B cell (primary cell): ENCODE results near the gene SLC2A2. TPM values are rescaled to one million over a fixed set of nuclear protein-coding genes. Genes with fewer than 3 reads are reported as not detected.

Experiments
- ATAC-seq: fragments of 200-7000 bp; cut with Tn5 transposase; one replicate; pipeline ENCODE4 v1.10.0; 2021; ENCODE audit warnings: low read depth, mild to moderate bottlenecking, moderate number of reproducible peaks, moderate library complexity
- CTCF ChIA-PET: fragments of 350-600 bp; sonication (Branson Sonifier 250); formaldehyde crosslinking; loops from one replicate; lab custom pipeline; 2021; ENCODE audit warnings: antibody characterized with exemption, inconsistent platforms; lab: Charles Lee
- POLR2A ChIA-PET: fragments of 350-600 bp; sonication (Branson Sonifier 250); formaldehyde crosslinking; loops from one replicate; lab custom pipeline; 2021; ENCODE audit warnings: antibody characterized with exemption; lab: Charles Lee
- DNase-seq: peaks from one replicate; pipeline ENCODE4 v3.0.0; 2013
- H2AFZ ChIP-seq: 2 replicates; pipeline ENCODE4 v1.6.1; 2012; ENCODE audit warnings: mild to moderate bottlenecking, low read depth, low read length; ENCODE audit not compliant: insufficient read depth, poor library complexity, severe bottlenecking
- H3K27ac ChIP-seq, 2 donors: 1 replicate in 1 of 2; 2 replicates in 1 of 2; pipeline ENCODE4 v1.5.1; 2012 to 2013; ENCODE audit warnings: low read length in 2 of 2, mild to moderate bottlenecking in 2 of 2, moderate library complexity in 1 of 2
- H3K27me3 ChIP-seq, 4 experiments: fragments of 200-600 bp in 1 of 4; sonication (generic) in 1 of 4; replicated peaks in 1 of 4; 1 replicate in 2 of 4; 2 replicates in 2 of 4; pipeline versions ENCODE4 v1.6.1 to v1.7.0; 2013 to 2016; ENCODE audit warnings: low read length in 3 of 4, mild to moderate bottlenecking in 2 of 4, mixed read lengths in 1 of 4, moderate library complexity in 1 of 4; ENCODE audit not compliant: insufficient read depth in 4 of 4, control insufficient read depth in 3 of 4; ENCODE audit errors: control extremely low read depth in 1 of 4
- H3K36me3 ChIP-seq, 2 experiments: replicated peaks in 1 of 2; 1 replicate in 1 of 2; 2 replicates in 1 of 2; pipeline versions ENCODE4 v1.6.1 to v1.7.1; 2013; ENCODE audit warnings: low read length in 1 of 2; ENCODE audit not compliant: insufficient read depth in 2 of 2, control insufficient read depth in 1 of 2; ENCODE audit errors: control extremely low read depth in 1 of 2, extremely low read depth in 1 of 2
- H3K4me1 ChIP-seq, 2 donors: fragments of 200-600 bp in 1 of 2; sonication (generic) in 1 of 2; 1 replicate in 1 of 2; 2 replicates in 1 of 2; pipeline versions ENCODE4 v1.5.1 to v1.6.1; 2013 to 2017; ENCODE audit warnings: low read length in 2 of 2; ENCODE audit not compliant: control insufficient read depth in 2 of 2, insufficient read depth in 2 of 2
- H3K4me2 ChIP-seq: replicated peaks from 2 replicates; pipeline ENCODE3; 2012; ENCODE audit warnings: mild to moderate bottlenecking, low read depth, low read length; ENCODE audit not compliant: poor library complexity, severe bottlenecking
- H3K4me3 ChIP-seq, 5 experiments: fragments of 200-600 bp in 1 of 5; sonication (generic) in 1 of 5; 1 replicate in 3 of 5; 2 replicates in 2 of 5; pipeline versions ENCODE4 v1.5.1 to v1.7.0; 2011 to 2016; ENCODE audit warnings: low read length in 4 of 5, mild to moderate bottlenecking in 4 of 5, low read depth in 2 of 5, control low read depth in 1 of 5, moderate library complexity in 1 of 5; ENCODE audit not compliant: insufficient read depth in 1 of 5; ENCODE audit errors: control extremely low read depth in 1 of 5, extremely low read depth in 1 of 5
- H3K79me2 ChIP-seq: fragments of 200-600 bp; sonication (generic); one replicate; pipeline ENCODE4 v1.6.0; 2016; ENCODE audit warnings: low read length; ENCODE audit not compliant: control insufficient read depth, insufficient read depth
- H3K9ac ChIP-seq: fragments of 200-600 bp; sonication (generic); 2 replicates; pipeline ENCODE4 v1.6.1; 2017; ENCODE audit warnings: mild to moderate bottlenecking, low read length, moderate library complexity
- H3K9me3 ChIP-seq, 3 donors: one replicate each; pipeline versions ENCODE4 v1.6.1 to v1.7.1; 2013; ENCODE audit warnings: low read length in 2 of 3; ENCODE audit not compliant: control insufficient read depth in 2 of 3, insufficient read depth in 1 of 3; ENCODE audit errors: control extremely low read depth in 1 of 3
- H4K20me1 ChIP-seq: 2 replicates; pipeline ENCODE4 v1.6.0; 2012; ENCODE audit warnings: mild to moderate bottlenecking, low read length; ENCODE audit not compliant: insufficient read depth, control insufficient read depth, poor library complexity, severe bottlenecking
- H3K27ac Mint-ChIP-seq: one replicate; pipeline ENCODE4 v1.8.0; 2021; ENCODE audit warnings: mixed read lengths
- H3K27me3 Mint-ChIP-seq: one replicate; pipeline ENCODE4 v1.8.0; 2021; ENCODE audit warnings: mixed read lengths
- H3K4me1 Mint-ChIP-seq: one replicate; pipeline ENCODE4 v1.8.0; 2021; ENCODE audit warnings: mixed read lengths
- H3K4me3 Mint-ChIP-seq: one replicate; pipeline ENCODE4 v1.8.0; 2021; ENCODE audit warnings: mixed read lengths
- H3K9me3 Mint-ChIP-seq: one replicate; pipeline ENCODE4 v1.8.0; 2022; ENCODE audit warnings: mixed read lengths; ENCODE audit not compliant: insufficient read depth
- EZH2 ChIP-seq: IDR thresholded peaks from 2 replicates; pipeline ENCODE4 v1.6.1; 2012; ENCODE audit warnings: borderline replicate concordance, low read depth, mild to moderate bottlenecking, moderate library complexity, low read length; ENCODE audit not compliant: insufficient read depth, poor library complexity, severe bottlenecking
- WGBS: methylation state at CpG from one replicate; pipeline ENCODE4 v1.1.5; 2013; ENCODE audit warnings: missing lambda C conversion rate; ENCODE audit not compliant: insufficient coverage; 5-methylcytosine and 5-hydroxymethylcytosine counted together
- intact Hi-C: fragments of 100-400 bp; cut with micrococcal nuclease; formaldehyde crosslinking; loops from one replicate; pipeline ENCODE4 v1.10.0; 2022
- polyA plus RNA-seq: library from polyadenylated mRNA; depleted of rRNA; stranded (reverse); fragments of >200 nt; gene quantifications from 2 replicates; pipeline ENCODE4 v1.2.3, GENCODE V29; 2012
- total RNA-seq, 2 donors: library from RNA; stranded (reverse); fragments of 120-200 nt in 1 of 2; gene quantifications; 1 replicate in 1 of 2; 2 replicates in 1 of 2; pipeline versions ENCODE4 v1.2.3 to v1.2.4, GENCODE V29; 2013 to 2022
- TF ChIP-seq, protein P1 (sequence below): fragments of 200-600 bp; IDR thresholded peaks from one replicate; pipeline ENCODE4 v1.8.0; 2022; ENCODE audit warnings: antibody characterized with exemption, mild to moderate bottlenecking

The SLC2A2 gene
- total and polyA plus RNA-seq, 2 donors (not counting 1 experiment from before 2014, with no cell fraction given) = not detected

DNA sequence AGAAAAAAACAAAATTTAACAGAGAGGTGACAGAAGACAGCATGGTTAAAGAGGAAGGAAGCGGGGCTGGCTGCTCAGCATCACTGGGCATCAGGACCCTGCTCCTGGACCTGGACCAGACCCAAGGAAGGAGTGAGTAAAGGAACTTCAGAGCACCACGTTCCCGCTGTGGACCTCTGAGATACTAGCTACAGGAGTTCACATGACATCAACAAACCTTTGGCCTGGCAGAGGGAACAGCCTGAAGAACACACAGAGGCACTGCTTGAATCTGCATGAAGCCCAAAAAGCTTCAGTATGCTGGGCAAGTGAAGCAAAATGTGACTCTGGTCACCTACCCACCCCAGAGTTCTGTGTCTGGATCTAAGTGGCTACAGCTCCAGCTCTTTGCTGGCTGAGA lies 38.1 kb downstream of the SLC2A2 start:
- H3K27me3 Mint-ChIP-seq = peaks cover 24% of the 10 kb centered on the region

DNA sequence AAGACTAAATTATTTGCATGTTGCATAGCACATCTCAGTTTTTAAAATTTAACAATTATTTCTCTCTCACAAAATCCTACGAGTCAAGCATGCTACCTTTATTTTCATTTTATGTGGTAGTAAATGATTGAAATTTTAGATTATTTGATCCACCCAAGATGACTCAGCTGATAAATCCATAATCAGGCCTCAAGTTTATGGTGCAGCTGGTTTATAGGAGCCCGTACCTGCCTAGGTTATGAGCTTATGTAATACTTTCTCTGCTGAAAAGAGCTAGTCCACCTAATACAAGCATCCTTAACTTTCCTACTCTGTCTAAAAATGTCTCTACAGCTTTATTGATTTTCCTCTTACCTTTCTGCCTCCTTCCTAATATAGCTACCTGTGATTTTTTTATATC lies 41.2 kb downstream of the SLC2A2 start:
- Histone ChIP-seq H3K27ac (no peak overlapping the region), H3K4me3 (no peak overlapping the region), H3K4me2 (no peak overlapping the region), H3K4me1 (no peaks in the 10 kb centered on the region), H3K79me2 (no peaks in the 10 kb centered on the region), H4K20me1 (no peaks in the 10 kb centered on the region), H2AFZ (no peak overlapping the region), H3K36me3 (no peaks in the 10 kb centered on the region), H3K9me3 (peaks cover 0 to 3% (median 0%) of the 10 kb centered on the region in 3 donors), H3K27me3 (peaks cover 0 to 5% (median 0%) of the 10 kb centered on the region in 4 experiments), H3K9ac (no peak overlapping the region)
- H3K4me1 Mint-ChIP-seq = no peaks in the 10 kb centered on the region
- ChIA-PET POLR2A (no interaction called here), CTCF (no interaction called here)
- intact Hi-C loops = no loop called here
- H3K9me3 Mint-ChIP-seq = no peaks in the 10 kb centered on the region
- no CpG with 5 or more reads among the region's 2 CpGs for WGBS
- DNase-seq (no peak), ATAC-seq (no peak)
- H3K27me3 Mint-ChIP-seq = peaks cover 26% of the 10 kb centered on the region
- H3K27ac Mint-ChIP-seq = no peak overlapping the region
- TF ChIP-seq, protein P1, sequence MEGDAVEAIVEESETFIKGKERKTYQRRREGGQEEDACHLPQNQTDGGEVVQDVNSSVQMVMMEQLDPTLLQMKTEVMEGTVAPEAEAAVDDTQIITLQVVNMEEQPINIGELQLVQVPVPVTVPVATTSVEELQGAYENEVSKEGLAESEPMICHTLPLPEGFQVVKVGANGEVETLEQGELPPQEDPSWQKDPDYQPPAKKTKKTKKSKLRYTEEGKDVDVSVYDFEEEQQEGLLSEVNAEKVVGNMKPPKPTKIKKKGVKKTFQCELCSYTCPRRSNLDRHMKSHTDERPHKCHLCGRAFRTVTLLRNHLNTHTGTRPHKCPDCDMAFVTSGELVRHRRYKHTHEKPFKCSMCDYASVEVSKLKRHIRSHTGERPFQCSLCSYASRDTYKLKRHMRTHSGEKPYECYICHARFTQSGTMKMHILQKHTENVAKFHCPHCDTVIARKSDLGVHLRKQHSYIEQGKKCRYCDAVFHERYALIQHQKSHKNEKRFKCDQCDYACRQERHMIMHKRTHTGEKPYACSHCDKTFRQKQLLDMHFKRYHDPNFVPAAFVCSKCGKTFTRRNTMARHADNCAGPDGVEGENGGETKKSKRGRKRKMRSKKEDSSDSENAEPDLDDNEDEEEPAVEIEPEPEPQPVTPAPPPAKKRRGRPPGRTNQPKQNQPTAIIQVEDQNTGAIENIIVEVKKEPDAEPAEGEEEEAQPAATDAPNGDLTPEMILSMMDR = no peak
- TF ChIP-seq EZH2 = no peak
- H3K4me3 Mint-ChIP-seq = no peak overlapping the region

More for the DNA sequence above, 38.1 kb downstream of the SLC2A2 start:
- Histone ChIP-seq H3K9ac (no peak overlapping the region), H3K27ac (no peak overlapping the region), H3K4me2 (no peak overlapping the region), H3K36me3 (no peaks in the 10 kb centered on the region), H3K4me1 (no peaks in the 10 kb centered on the region), H4K20me1 (no peaks in the 10 kb centered on the region), H3K9me3 (peaks cover 0 to 3% (median 1%) of the 10 kb centered on the region in 3 donors), H2AFZ (no peak overlapping the region), H3K4me3 (no peak overlapping the region), H3K79me2 (no peaks in the 10 kb centered on the region), H3K27me3 (peaks cover 0 to 5% (median 0%) of the 10 kb centered on the region in 4 experiments)
- no peaks in the 10 kb centered on the region for H3K4me1 Mint-ChIP-seq
- H3K27ac Mint-ChIP-seq = no peak overlapping the region
- ATAC-seq (no peak), DNase-seq (no peak)
- 44% methylated on average over 3 of the region's 3 CpGs for WGBS
- intact Hi-C loops = no loop called here
- H3K4me3 Mint-ChIP-seq = no peak overlapping the region
- peaks cover 7% of the 10 kb centered on the region for H3K9me3 Mint-ChIP-seq
- TF ChIP-seq, protein P1 = no peak
- TF ChIP-seq EZH2 = no peak
- ChIA-PET POLR2A (no interaction called here), CTCF (no interaction called here)
